ENCODE measurements around the gene CRTAC1.

DNA sequence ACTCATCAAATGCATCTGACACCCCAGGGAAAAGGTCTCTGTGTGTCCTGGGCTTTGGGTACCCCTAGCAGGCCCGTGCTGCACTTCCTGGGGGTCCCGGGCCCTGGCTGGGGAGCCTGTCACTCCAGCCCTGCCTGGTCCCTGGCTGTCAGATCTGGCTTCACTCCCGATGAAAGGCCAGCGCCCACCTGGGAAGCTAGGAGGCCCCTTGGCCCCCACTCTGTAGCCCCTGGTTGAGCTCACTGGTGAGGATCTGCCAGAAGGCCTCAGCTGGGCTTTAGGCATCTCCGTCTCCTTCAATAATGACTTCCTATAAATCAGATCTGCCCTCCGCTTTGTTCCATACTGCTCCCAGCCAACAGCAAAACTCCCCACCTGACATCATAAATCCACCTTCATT is 116.8 kb downstream of the CRTAC1 start:
- TF ChIP-seq, protein P1, sequence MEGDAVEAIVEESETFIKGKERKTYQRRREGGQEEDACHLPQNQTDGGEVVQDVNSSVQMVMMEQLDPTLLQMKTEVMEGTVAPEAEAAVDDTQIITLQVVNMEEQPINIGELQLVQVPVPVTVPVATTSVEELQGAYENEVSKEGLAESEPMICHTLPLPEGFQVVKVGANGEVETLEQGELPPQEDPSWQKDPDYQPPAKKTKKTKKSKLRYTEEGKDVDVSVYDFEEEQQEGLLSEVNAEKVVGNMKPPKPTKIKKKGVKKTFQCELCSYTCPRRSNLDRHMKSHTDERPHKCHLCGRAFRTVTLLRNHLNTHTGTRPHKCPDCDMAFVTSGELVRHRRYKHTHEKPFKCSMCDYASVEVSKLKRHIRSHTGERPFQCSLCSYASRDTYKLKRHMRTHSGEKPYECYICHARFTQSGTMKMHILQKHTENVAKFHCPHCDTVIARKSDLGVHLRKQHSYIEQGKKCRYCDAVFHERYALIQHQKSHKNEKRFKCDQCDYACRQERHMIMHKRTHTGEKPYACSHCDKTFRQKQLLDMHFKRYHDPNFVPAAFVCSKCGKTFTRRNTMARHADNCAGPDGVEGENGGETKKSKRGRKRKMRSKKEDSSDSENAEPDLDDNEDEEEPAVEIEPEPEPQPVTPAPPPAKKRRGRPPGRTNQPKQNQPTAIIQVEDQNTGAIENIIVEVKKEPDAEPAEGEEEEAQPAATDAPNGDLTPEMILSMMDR (IDR thresholded peaks at IDR 0.05 in 2 of 3, conservative IDR thresholded peaks at IDR 0.05 in 1 of 3; ENCODE audit: control insufficient read depth in 2 of 3, extremely low read depth in 1 of 3, insufficient read depth in 1 of 3, low read depth in 3 of 3, low read length in 3 of 3) = no peak
- TF ChIP-seq HDAC2 (IDR thresholded peaks at IDR 0.05) (no peak), TCF7 (IDR thresholded peaks at IDR 0.05; ENCODE audit: borderline replicate concordance) (no peak), ATF7 (IDR thresholded peaks at IDR 0.05; ENCODE audit: low read depth) (no peak), POLR2A (IDR thresholded peaks at IDR 0.05; ENCODE audit: low read depth, low read length) (no peak)
- TF ChIP-seq, protein P2, sequence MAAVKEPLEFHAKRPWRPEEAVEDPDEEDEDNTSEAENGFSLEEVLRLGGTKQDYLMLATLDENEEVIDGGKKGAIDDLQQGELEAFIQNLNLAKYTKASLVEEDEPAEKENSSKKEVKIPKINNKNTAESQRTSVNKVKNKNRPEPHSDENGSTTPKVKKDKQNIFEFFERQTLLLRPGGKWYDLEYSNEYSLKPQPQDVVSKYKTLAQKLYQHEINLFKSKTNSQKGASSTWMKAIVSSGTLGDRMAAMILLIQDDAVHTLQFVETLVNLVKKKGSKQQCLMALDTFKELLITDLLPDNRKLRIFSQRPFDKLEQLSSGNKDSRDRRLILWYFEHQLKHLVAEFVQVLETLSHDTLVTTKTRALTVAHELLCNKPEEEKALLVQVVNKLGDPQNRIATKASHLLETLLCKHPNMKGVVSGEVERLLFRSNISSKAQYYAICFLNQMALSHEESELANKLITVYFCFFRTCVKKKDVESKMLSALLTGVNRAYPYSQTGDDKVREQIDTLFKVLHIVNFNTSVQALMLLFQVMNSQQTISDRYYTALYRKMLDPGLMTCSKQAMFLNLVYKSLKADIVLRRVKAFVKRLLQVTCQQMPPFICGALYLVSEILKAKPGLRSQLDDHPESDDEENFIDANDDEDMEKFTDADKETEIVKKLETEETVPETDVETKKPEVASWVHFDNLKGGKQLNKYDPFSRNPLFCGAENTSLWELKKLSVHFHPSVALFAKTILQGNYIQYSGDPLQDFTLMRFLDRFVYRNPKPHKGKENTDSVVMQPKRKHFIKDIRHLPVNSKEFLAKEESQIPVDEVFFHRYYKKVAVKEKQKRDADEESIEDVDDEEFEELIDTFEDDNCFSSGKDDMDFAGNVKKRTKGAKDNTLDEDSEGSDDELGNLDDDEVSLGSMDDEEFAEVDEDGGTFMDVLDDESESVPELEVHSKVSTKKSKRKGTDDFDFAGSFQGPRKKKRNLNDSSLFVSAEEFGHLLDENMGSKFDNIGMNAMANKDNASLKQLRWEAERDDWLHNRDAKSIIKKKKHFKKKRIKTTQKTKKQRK (IDR thresholded peaks at IDR 0.05; ENCODE audit: low read depth, low read length) = no peak

Data from GM12878 (cell line).